ENCODE measurements around the gene CHRND.

The CHRND gene

GRCh38 chr2:232497348-232497747, 28.6 kb upstream of the CHRND start:
- TF ChIP-seq, protein P1, sequence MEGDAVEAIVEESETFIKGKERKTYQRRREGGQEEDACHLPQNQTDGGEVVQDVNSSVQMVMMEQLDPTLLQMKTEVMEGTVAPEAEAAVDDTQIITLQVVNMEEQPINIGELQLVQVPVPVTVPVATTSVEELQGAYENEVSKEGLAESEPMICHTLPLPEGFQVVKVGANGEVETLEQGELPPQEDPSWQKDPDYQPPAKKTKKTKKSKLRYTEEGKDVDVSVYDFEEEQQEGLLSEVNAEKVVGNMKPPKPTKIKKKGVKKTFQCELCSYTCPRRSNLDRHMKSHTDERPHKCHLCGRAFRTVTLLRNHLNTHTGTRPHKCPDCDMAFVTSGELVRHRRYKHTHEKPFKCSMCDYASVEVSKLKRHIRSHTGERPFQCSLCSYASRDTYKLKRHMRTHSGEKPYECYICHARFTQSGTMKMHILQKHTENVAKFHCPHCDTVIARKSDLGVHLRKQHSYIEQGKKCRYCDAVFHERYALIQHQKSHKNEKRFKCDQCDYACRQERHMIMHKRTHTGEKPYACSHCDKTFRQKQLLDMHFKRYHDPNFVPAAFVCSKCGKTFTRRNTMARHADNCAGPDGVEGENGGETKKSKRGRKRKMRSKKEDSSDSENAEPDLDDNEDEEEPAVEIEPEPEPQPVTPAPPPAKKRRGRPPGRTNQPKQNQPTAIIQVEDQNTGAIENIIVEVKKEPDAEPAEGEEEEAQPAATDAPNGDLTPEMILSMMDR (conservative IDR thresholded peaks at IDR 0.05; ENCODE audit: control insufficient read depth, insufficient read depth, low read depth, low read length), result no peak
- no peak for DNase-seq (ENCODE audit: low read depth)
- no peak overlapping the region for H3K4me3 ChIP-seq (ENCODE audit: control insufficient read depth, low read depth, low read length)

GRCh38 chr2:232498452-232498851, 27.5 kb upstream of the CHRND start:
- TF ChIP-seq, protein P1 (conservative IDR thresholded peaks at IDR 0.05; ENCODE audit: control insufficient read depth, insufficient read depth, low read depth, low read length), result no peak
- no peak for DNase-seq (ENCODE audit: low read depth)
- H3K4me3 ChIP-seq (ENCODE audit: control insufficient read depth, low read depth, low read length), result no peak overlapping the region

DNA sequence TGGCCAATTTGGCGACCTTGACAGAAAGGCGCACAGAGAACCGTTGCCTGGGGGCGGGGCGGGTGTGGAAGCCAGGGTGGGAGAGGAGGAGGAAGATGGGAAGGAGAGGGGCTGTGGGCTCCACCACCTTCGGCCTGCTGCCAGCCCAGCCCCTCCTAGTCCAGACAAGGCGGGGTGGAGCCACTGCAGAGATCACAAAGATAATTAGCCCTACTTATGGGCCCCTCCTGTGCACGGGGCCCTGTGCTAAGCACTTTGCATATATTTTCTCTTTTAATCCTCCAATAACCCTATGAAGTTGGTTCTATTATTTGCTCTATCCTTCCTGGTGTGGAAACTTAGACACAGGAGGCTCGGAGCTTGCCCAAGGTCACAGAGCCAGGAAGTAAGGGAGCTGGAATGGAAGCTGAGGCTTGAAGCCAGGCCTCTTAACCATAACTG, 24.6 kb upstream of the CHRND start:
- no peak for DNase-seq (ENCODE audit: low read depth)
- TF ChIP-seq, protein P1 (conservative IDR thresholded peaks at IDR 0.05; ENCODE audit: control insufficient read depth, insufficient read depth, low read depth, low read length), result no peak
- no peak overlapping the region for H3K4me3 ChIP-seq (ENCODE audit: control insufficient read depth, low read depth, low read length)

GRCh38 chr2:232501794-232502390, 24.1 kb upstream of the CHRND start:
- no peak overlapping the region for H3K4me3 ChIP-seq (ENCODE audit: control insufficient read depth, low read depth, low read length)
- no peak for DNase-seq (ENCODE audit: low read depth)

GRCh38 chr2:232502511-232502910, 23.4 kb upstream of the CHRND start:
- DNase-seq (ENCODE audit: low read depth), result peak; percentile 2
- TF ChIP-seq, protein P1 (conservative IDR thresholded peaks at IDR 0.05; ENCODE audit: control insufficient read depth, insufficient read depth, low read depth, low read length), result no peak
- no peak overlapping the region for H3K4me3 ChIP-seq (ENCODE audit: control insufficient read depth, low read depth, low read length)

More at GRCh38 chr2:232501794-232502390, 24.1 kb upstream of the CHRND start:
- TF ChIP-seq, protein P1 (conservative IDR thresholded peaks at IDR 0.05; ENCODE audit: control insufficient read depth, insufficient read depth, low read depth, low read length), result no peak

DNA sequence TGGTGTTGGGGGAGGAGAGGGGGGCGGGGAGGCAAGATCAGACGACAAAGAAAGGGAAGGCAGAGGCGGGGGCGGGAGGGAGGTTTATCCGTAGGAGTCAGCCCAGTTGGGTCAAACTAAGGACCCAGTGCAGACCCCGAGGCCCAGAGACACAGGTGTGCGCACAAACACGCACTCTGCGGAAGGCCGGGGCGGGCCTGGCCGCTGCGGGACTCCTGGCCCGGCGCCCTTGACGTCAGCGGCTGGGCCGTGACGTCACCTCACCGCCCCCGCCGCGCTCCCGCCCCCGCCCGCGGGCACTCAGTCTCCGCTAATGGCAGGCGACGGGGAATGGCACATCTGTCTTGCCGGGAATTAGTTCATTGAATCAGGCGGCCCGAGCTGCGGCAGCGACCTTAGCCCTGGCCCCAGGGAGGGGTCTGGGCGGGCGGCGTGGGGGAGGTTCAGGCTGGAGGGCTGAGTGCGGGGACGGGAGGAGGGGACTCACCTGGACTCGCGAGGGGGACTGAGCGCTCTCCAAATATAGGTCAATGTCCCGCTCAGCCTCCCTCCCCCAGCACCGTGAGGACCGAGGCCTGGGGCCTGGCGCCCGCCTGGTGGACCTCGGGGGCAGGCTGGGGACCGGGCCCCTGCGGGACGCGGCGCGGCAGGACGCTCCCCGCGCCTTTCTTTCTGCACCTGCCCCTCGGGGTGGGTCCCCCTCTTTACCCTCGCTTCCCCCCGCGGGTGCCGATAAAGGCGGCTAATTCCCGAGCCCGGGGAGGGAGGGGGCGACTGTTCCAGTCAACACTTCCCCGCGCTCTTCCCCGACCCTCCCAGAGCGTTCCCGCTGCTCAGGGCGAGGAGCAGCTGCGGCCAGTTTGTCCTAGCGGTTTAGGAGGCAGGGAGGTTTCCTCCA, 22.8 kb upstream of the CHRND start:
- TF ChIP-seq, protein P1 (conservative IDR thresholded peaks at IDR 0.05; ENCODE audit: control insufficient read depth, insufficient read depth, low read depth, low read length), result no peak
- no peak overlapping the region for H3K4me3 ChIP-seq (ENCODE audit: control insufficient read depth, low read depth, low read length)
- DNase-seq (ENCODE audit: low read depth), result peak; percentile 42
